GM12873 (cell line): ENCODE results near the gene HDAC4.

Experiments used
- TF ChIP-seq, protein P1 (sequence below): IDR thresholded peaks from 2 replicates; pipeline ENCODE4 v1.5.1; 2012; ENCODE audit warnings: low read depth, mild to moderate bottlenecking, moderate library complexity, low read length, control low read depth; ENCODE audit not compliant: insufficient read depth; ENCODE audit errors: missing control alignments

HDAC4 gene

DNA sequence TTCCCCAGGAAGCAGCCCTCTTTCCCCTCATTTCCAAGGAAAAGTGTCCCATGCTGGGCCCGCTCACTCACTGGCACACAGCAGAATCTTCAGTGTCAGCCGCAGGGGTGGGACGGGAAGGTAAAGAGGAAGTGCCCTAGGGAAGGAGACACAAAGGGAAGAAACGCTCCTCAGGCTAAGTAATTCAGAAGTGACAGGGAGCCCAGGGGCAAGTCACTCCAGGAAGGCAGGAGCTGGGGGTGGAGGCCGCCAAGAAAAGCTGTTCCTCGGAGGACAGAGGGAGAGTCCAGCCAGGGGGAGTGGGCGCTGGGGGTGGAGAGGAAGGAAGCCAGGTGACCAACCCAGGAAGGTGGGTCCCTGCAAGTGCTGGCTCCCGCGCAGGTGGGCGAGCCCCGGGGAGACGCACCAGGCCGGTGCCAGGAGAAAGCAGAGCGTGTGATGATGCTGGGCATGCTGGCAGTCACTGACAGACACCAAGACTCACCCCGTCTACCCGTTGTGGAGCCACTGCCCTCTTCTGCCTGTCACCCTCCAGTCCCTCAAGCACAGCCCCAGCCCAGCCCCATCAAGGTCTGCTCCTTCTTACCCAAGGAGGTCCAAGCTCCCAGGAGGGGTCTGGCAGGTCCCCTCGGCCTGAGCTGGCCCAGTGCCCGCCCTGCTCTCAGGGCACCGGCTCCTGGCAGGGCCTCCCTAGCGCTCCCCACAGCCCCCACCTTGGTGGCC lies 21.7 kb downstream of the HDAC4 start:
- TF ChIP-seq, protein P1, sequence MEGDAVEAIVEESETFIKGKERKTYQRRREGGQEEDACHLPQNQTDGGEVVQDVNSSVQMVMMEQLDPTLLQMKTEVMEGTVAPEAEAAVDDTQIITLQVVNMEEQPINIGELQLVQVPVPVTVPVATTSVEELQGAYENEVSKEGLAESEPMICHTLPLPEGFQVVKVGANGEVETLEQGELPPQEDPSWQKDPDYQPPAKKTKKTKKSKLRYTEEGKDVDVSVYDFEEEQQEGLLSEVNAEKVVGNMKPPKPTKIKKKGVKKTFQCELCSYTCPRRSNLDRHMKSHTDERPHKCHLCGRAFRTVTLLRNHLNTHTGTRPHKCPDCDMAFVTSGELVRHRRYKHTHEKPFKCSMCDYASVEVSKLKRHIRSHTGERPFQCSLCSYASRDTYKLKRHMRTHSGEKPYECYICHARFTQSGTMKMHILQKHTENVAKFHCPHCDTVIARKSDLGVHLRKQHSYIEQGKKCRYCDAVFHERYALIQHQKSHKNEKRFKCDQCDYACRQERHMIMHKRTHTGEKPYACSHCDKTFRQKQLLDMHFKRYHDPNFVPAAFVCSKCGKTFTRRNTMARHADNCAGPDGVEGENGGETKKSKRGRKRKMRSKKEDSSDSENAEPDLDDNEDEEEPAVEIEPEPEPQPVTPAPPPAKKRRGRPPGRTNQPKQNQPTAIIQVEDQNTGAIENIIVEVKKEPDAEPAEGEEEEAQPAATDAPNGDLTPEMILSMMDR = no peak

DNA sequence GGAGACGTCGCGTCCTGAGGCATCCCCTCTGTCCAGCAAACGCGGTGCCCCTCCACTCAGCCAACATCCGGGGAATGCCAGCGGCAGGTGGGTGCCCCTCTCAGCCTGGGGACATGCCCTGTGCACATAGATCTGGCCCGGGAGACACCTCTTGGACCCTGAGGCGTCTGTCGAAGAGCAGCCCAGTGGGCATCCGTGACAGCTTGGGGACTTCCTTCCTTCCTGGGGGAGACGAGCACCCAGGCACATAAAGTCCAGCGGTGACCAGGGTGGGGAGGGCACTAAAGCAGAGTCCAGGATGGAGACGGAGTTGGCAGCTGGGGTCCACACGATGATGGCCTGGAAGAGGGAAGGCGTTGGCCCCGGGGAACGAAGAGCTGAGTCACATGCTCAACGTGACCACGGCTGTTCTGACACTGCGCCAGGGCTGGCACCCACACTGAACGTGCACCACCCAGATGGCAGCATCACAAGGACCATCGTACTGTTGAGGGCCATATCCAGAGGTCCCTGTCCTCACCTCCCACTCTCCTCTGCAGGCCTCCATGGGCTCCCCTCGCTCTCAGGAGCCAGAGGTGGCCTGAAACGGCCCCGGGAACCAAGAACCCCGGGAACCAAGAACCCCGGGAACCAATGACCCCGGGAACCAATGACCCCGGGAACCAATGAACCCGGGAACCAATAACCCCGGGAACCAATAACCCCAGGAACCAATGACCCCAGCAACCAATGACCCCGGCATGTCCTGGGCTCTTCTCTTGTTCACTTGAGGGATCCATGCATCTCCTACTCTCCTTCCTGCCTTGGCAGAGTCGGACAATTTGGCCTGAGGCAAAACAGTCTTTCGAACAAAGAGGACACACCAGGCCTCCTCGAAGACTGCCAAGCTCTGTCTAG lies 22.6 kb downstream of the HDAC4 start:
- TF ChIP-seq, protein P1 = no peak

DNA sequence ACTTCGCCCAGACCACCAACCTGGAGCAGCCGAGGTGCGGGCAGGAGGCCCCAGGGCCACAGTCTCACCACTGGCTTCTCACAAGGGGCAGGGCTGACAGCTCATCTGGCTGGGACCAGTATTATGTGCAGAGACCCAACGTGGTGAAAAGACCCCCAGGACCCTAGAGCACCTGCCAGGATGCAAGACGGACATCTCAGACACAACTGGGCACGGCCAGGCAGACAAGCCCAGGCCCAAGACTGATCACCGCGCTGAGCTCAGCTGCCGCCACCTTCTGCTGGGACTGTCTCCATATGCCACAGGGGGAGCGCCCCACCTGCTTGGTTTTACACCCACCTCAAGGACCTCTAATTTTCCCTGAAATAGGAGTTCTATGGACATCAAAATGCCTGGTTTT lies 23.2 kb downstream of the HDAC4 start:
- TF ChIP-seq, protein P1 = no peak

DNA sequence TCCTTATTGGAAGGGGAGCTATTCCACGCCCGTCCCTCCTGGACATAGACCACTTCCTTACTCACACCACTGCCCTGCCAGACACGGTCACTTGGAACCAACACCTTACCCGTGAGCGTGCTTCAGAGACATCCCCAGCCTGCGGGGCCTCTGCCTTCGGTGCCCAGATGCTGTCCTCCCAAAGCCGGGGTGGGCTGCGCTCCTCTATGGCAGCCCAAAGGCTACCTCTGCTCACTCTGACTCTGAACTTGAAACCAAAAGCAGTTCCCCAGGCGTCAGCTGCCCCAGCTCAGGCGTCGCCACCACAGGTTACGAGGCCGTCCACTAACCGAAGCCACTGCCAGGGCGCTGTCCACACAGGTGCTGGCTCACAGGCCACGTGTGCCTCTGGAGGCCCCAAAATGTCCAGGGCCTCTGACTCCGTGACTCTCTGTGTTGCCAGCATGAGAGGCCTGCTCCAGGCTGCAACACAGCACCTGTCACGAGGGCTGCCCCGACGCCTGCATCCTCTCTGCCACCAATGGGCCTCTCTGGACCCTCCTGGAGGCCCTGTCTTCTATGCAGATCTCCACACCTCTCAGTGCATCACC lies 23.8 kb downstream of the HDAC4 start:
- TF ChIP-seq, protein P1 = no peak

DNA sequence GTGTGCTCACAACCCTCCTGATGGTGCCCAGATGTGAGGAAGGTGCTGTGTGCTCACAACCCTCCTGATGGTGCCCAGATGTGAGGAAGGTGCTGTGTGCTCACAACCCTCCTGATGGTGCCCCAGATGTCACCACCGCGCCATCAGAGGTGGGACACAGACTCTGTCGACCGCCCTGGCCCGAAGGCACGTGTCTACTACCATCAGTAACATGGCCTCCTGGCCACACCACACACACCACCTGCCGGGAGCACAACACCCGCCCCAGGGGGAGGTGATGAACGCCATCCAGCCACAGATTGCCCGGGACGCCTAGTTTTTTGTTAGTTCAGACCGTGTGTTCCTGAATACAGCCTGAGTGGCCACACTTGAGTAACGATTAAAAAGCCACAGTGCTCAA lies 24.5 kb downstream of the HDAC4 start:
- TF ChIP-seq, protein P1 = no peak

DNA sequence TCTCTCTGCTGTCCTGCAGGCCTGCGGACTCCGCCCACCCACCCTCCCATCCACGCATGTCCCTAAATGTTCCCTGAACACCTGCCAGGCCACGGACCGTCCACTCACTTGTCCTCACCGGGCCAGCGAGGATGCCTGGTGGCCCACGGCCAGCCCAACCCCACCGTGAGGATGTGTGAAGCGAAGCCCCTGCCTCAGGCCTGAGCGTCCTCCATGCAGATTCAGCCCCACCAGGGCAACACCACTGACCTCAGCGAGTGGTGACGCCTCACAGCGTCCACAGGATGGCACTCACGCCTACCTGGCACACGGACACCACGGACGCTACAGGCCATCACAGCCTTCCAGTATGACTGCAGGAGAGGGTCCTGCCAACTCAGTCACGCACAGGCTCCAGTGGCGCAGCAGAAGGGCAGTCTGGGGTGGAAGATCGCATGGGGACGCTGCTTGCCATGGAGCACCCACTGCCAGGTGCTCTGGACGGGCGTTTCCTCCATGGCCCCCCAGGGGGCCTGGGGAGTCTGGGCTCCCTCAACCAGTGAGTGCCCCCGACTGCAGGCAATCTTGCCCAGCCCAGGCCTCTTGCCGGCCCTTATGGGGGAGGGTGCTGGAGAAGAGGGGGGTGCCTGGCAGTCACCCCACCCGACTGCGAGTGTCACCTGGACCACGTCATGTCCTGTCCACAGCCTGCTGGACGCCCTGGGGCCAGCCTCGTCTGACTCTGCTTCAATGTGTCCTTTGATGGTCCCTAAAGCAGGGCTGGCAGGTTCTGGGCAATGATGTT lies 25.4 kb downstream of the HDAC4 start:
- TF ChIP-seq, protein P1 = no peak
